ENCODE measurements around the gene CDIP1. TPM values are rescaled to one million over a fixed set of nuclear protein-coding genes. Genes with fewer than 3 reads are reported as not detected.

The CDIP1 gene
- total and polyA plus RNA-seq, 8 donors = 13.6 to 24.4 (median 18.9) TPM

DNA sequence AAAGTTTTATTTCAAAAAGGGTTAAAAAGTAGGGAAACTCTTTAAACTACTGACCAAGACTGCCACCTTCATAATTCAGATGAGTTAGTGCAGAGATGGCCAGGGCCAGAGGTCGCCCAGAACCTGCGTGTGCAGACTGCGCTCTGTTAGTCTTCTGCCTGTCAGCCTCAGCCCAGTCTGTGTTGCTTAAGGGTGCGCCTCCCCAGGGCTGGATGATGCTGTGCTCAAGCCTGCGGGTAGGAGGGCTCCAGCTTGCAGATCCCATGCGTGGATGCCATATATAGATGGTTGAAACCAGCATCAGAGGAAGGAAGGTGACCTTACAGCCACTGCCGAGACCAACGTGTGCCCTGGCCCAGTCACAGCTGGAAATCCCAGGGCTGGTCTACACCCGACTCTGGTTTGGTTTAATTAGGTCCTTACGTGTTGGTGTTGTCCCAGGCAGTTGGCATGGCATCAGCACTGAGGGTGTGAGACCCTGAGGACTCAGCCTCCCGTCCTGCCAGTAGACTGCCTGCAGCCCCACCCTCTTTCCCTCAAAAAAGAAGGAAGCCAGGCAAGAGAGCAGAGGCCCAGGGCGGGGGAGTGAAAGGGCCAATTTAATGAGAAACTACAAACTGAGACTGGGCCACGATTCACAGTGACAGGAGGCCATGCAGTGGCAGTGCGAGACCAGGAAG, 27.7 kb downstream of the CDIP1 start:
- TF ChIP-seq CTCF (IDR thresholded peaks at IDR 0.05) = no peak
- FAIRE-seq (no peak), ATAC-seq (no peak), DNase-seq (no peak)
- peaks cover 3 to 39% (median 13%) of the 10 kb centered on the region in 3 donors for H3K36me3 ChIP-seq
- WGBS, 2 donors = 74 to 77% methylated on average over 14 of the region's 14 CpGs
- peaks cover 0 to 14% (median 0%) of the 10 kb centered on the region in 3 donors for H3K4me1 ChIP-seq
- no peaks in the 10 kb centered on the region for H3K9me3 ChIP-seq
- intact Hi-C loops (cut with DNase I) = loop anchor here in 2 of 3 donors (5.0 to 10.0 kb wide), 3 partner anchors 36 to 74 kb away; no protein-coding TSS in a partner anchor
- H3K4me3 ChIP-seq = no peak overlapping the region
- no peaks in the 10 kb centered on the region for H3K27me3 ChIP-seq
- H3K27ac ChIP-seq = peak overlapping the region in 1 of 4 donors; percentile 19

- intact Hi-C loops (cut with DNase I) = loop anchor here in 2 of 3 donors (5.0 to 10.0 kb wide), 3 partner anchors 37 to 75 kb away; no protein-coding TSS in a partner anchor
- DNase-seq (no peak), ATAC-seq (no peak), FAIRE-seq (no peak)
- Histone ChIP-seq H3K27ac (no peak overlapping the region), H3K4me3 (no peak overlapping the region), H3K36me3 (peaks cover 3 to 39% (median 13%) of the 10 kb centered on the region in 3 donors), H3K9me3 (no peaks in the 10 kb centered on the region), H3K27me3 (no peaks in the 10 kb centered on the region), H3K4me1 (peaks cover 0 to 8% (median 0%) of the 10 kb centered on the region in 3 donors)
- no peak for TF ChIP-seq CTCF (IDR thresholded peaks at IDR 0.05)
- WGBS, 2 donors = 75% methylated on average over 5 of the region's 5 CpGs
Measured at GRCh38 chr16:4510131-4510530, 28.4 kb downstream of the CDIP1 start.

DNA sequence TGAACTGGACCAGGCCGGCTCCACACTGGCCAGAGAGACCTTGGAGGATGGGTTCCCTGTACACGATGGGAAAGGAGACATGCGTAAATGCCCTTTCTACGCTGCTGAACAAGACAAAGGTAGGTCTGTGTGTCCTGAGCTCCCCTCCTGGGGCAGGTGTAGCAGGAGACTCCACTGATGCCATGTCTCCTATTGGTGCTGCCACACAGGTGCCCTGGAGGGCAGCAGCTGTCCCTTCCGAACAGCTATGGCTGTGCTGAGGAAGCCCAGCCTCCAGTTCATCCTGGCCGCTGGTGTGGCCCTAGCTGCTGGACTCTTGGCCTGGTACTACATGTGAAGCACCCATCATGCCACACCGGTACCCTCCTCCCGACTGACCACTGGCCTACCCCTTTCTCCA, 29.2 kb downstream of the CDIP1 start:
- FAIRE-seq = no peak
- no peak for DNase-seq
- WGBS, 2 donors = 87 to 88% methylated on average over 8 of the region's 8 CpGs
- TF ChIP-seq CTCF (IDR thresholded peaks at IDR 0.05) = no peak
- intact Hi-C loops (cut with DNase I) = no loop called here
- Histone ChIP-seq H3K9me3 (no peaks in the 10 kb centered on the region), H3K27ac (no peak overlapping the region), H3K4me3 (no peak overlapping the region), H3K27me3 (no peaks in the 10 kb centered on the region), H3K36me3 (peaks cover 3 to 39% (median 13%) of the 10 kb centered on the region in 3 donors), H3K4me1 (peaks cover 0 to 6% (median 0%) of the 10 kb centered on the region in 3 donors)
- no peak for ATAC-seq

DNA sequence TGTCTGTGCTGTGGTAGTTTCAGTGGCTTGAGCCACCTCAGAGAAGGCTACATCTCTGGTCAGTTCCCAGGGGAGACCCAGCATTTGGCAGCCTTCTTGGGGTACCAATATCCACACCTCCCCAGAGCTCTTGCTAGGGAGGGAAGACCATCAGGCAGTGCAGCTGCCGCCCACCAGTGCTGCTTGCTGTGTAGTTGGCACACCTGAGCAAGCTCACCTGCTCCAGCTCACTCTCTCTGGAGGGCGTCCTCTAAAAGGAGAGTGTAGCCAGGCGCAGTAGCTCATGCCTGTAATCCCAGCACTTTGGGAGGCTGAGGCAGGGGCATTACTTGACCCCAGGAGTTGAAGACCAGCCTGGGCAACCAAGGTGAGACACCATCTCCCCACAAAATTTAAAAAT, 29.8 kb downstream of the CDIP1 start:
- no peak for ATAC-seq
- Histone ChIP-seq H3K27ac (no peak overlapping the region), H3K4me3 (no peak overlapping the region), H3K36me3 (peaks cover 3 to 39% (median 13%) of the 10 kb centered on the region in 3 donors), H3K9me3 (no peaks in the 10 kb centered on the region), H3K4me1 (peaks cover 0 to 5% (median 0%) of the 10 kb centered on the region in 3 donors), H3K27me3 (no peaks in the 10 kb centered on the region)
- 89 to 90% methylated on average over 3 of the region's 3 CpGs for WGBS, 2 donors
- no peak for FAIRE-seq
- intact Hi-C loops (cut with DNase I) = no loop called here
- no peak for DNase-seq
- no peak for TF ChIP-seq CTCF (IDR thresholded peaks at IDR 0.05)

Measured in pancreas (tissue), 10 donors.